ENCODE measurements around the gene HTR3C. TPM values are rescaled to one million over a fixed set of nuclear protein-coding genes. Genes with fewer than 3 reads are reported as not detected.

HTR3C gene
- total RNA-seq, 1 experiment from 2014 or later, result not detected

DNA sequence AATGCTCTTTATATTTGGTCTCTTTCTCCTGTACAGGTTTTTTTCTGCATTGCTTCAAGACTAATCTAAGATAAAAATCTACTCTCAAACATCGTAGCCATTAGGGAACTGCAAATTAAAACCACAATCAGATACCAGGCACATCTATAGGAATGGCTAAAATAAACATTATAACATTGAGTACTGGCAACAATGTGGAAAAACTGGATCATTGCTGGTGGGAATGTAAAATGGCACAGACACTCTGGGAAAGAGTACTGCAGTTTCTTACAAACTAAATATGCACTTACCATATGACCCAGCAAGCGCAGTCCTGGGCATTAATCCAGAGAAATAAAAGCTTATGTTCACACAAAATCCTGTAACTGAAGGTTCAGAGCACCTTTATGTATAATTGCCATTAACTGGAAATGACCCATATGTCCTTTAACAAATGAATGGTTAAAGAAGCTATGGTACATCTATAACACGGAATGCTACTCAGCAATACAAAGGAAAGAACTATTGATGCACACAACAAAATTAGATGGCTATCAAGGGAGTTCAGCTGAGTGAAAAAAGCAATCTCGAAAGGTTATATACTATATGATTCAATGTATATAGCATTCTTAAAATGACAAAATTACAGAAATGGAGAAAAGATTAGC, 41.5 kb upstream of the HTR3C start:
- no peaks in the 10 kb centered on the region for H3K79me1 ChIP-seq (ENCODE audit: insufficient read depth, low read depth, low read length, poor library complexity, severe bottlenecking)
- H4K5ac ChIP-seq (ENCODE audit: insufficient read length, low read depth, low read length), result no peak overlapping the region
- H2BK5ac ChIP-seq (ENCODE audit: insufficient read length, low read length), result no peak overlapping the region
- no peak overlapping the region for H3K18ac ChIP-seq (ENCODE audit: insufficient read length, low read depth, low read length)
- DNase-seq, result no peak
- H3K27ac ChIP-seq (ENCODE audit: insufficient read length, low read depth, low read length), result no peak overlapping the region
- H4K91ac ChIP-seq (ENCODE audit: insufficient read length, low read depth, low read length), result no peak overlapping the region
- no peak overlapping the region for H2BK20ac ChIP-seq (ENCODE audit: low read depth, low read length, poor library complexity, severe bottlenecking)
- peaks cover 2% of the 10 kb centered on the region; the same call in 1 of the 2 replicates for H3K4me1 ChIP-seq (ENCODE audit: insufficient read depth, low read length)
- H3K27me3 ChIP-seq (ENCODE audit: insufficient read depth, low read length), result no peaks in the 10 kb centered on the region
- no CpG with 5 or more reads among the region's 4 CpGs for whole genome bisulfite sequencing (ENCODE audit: extremely low coverage, insufficient read length, low lambda C conversion rate)
- Mint-ChIP-seq H3K36me3 (ENCODE audit: insufficient read depth in 1 of 3, low read depth in 3 of 3) (peaks cover 26 to 39% (median 31%) of the 10 kb centered on the region in 3 experiments), H3K9me3 (no peaks in the 10 kb centered on the region), H3K4me1 (peaks cover 16 to 17% of the 10 kb centered on the region in 2 experiments), H3K4me3 (no peak overlapping the region; a peak in 1 of 5 replicates), H3K27me3 (ENCODE audit: low read depth) (no peaks in the 10 kb centered on the region), H3K27ac (peak overlapping the region in 1 of 3 experiments; percentile 61; a peak in 1 of 7 replicates)
- H3K56ac ChIP-seq (ENCODE audit: insufficient read length, low read depth, low read length), result no peak overlapping the region
- no peak overlapping the region for H4K8ac ChIP-seq (replicated peaks; ENCODE audit: insufficient read length, low read depth, low read length)
- no peak overlapping the region for H2AK5ac ChIP-seq (ENCODE audit: insufficient read length, low read length)
- no peak overlapping the region for H3K9ac ChIP-seq (ENCODE audit: extremely low read depth, insufficient read length, low read length)
- H2AFZ ChIP-seq (ENCODE audit: low read length), result no peak overlapping the region
- H3K79me2 ChIP-seq (ENCODE audit: insufficient read depth, low read length), result peaks cover 3% of the 10 kb centered on the region; the same call in 1 of the 2 replicates
- TF ChIP-seq, protein P1, sequence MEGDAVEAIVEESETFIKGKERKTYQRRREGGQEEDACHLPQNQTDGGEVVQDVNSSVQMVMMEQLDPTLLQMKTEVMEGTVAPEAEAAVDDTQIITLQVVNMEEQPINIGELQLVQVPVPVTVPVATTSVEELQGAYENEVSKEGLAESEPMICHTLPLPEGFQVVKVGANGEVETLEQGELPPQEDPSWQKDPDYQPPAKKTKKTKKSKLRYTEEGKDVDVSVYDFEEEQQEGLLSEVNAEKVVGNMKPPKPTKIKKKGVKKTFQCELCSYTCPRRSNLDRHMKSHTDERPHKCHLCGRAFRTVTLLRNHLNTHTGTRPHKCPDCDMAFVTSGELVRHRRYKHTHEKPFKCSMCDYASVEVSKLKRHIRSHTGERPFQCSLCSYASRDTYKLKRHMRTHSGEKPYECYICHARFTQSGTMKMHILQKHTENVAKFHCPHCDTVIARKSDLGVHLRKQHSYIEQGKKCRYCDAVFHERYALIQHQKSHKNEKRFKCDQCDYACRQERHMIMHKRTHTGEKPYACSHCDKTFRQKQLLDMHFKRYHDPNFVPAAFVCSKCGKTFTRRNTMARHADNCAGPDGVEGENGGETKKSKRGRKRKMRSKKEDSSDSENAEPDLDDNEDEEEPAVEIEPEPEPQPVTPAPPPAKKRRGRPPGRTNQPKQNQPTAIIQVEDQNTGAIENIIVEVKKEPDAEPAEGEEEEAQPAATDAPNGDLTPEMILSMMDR (conservative IDR thresholded peaks at IDR 0.05), result no peak
- H3T11ph ChIP-seq (ENCODE audit: low read length), result no peak overlapping the region
- H3K4ac ChIP-seq (ENCODE audit: low read depth, low read length), result no peak overlapping the region
- no peaks in the 10 kb centered on the region for H3K9me3 ChIP-seq (ENCODE audit: control insufficient read depth, low read depth, low read length)
- H3K23me2 ChIP-seq (ENCODE audit: insufficient read length, low read depth, low read length, poor library complexity, severe bottlenecking), result peaks cover 3% of the 10 kb centered on the region
- H2BK15ac ChIP-seq (ENCODE audit: low read depth, low read length), result no peak overlapping the region
- H4K20me1 ChIP-seq (ENCODE audit: control insufficient read depth, insufficient read depth, insufficient read length), result no peaks in the 10 kb centered on the region
- H2BK120ac ChIP-seq (ENCODE audit: low read depth, low read length, poor library complexity, severe bottlenecking), result no peak overlapping the region
- H3K23ac ChIP-seq (ENCODE audit: insufficient read length, low read depth, low read length), result no peak overlapping the region
- no peak overlapping the region for H3K14ac ChIP-seq (ENCODE audit: insufficient read depth, low read length)
- H2BK12ac ChIP-seq (ENCODE audit: insufficient read length, low read depth, low read length), result no peak overlapping the region
- H3K4me2 ChIP-seq (ENCODE audit: insufficient read depth, insufficient read length, low read length), result no peak overlapping the region
